A549 treated with CpdA at 1 μM for 4 hours (cell line): ENCODE data around the gene SYNE3. TPM values are rescaled to one million over a fixed set of nuclear protein-coding genes. Genes with fewer than 3 reads are reported as not detected.

Source experiments
- total RNA-seq: library from RNA; stranded (reverse); fragments of 200-300 nt; extraction: Qiagen RNA extraction; gene quantifications from 5 replicates; pipeline ENCODE4 v1.2.3, GENCODE V29; 2022; ENCODE audit warnings: low read depth

Gene SYNE3
- 0.09 to 0.33 TPM (median 0.20 TPM) in 5 replicates for total RNA-seq

DNA sequence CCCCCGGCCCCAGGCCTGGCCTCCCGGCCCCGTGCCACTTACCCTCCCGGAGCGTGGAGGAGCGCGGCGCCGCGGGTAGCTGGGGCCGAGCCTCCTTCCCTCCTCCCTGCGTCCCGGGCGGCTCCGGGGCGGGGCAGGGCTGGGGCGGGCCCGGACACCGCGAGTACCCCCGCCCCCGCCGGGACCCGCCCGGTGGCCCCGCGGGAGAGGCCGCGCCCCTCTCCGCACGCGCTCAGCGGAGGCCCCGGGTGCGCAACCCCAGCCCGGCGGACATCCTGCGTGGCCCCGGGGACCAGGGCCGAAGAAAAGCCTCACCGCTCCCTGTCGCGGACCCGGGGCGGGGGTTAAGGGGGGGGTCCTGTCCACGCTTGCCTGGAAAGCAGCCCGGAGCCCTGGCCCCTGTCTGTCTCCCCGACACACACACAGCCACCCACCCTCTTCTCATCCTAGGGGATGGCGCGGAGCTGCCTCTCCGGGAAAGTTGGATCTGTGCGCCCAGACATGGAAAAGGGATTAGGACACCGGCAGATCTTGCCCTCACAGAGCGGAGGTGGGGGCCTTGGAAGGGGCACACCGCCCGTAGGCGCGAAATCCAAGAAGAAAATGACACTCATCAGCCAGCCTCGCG lies at the start of gene SYNE3:
SYNE3 (minus strand) TSS at position 97 of the 628 bp plus-strand sequence. CDS start 40,829 bp downstream, outside the sequence.

DNA sequence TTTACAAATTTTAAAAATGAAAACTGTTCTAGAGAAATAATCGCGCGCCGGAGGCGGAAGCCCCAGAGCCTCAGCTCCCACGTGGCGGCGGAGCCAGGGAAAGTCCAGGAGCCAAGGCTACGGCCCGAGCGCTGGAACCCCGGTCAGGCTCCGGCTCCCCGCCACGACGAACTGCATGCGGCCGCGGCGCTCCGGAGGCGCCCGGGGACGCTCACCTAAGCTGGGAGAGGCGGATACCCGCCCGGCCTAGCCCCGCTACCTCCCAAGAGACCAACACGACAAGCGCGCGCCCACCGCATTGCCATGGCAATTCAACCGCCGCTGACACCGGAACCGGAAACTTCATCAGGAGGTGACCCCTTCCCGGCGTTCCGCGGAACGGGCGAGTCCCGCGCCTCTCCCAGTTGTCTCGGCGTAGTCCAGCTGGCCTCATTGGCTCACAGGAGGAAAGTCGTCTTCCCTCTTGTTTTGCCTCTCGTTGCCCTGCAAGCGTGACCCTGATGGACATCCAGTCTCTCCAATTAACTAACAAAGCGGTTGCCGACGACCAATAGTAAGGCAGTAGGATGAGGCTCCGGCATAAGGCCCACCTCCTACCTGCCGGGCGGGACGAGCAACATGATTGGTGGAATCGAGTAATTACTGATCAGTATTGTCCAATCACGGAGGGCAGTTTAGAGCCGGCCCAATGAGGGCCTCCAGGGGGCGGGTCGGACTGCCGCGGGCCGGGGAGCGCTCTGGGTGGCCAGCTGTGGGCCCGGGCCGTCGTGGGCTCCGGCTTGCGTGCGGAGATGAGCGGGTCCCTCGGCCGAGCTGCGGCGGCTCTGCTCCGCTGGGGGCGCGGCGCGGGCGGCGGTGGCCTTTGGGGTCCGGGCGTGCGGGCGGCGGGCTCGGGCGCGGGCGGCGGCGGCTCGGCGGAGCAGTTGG lies 18.1 kb upstream of the SYNE3 start, which contains the start of gene GLRX5:
GLRX5 (plus strand) TSS at position 752 of the 927 bp plus-strand sequence; CDS start at position 792, 40 bp downstream.

Other genes with a start within 250 kb of the SYNE3 start
- 4.4 to 4.9 TPM (median 4.7 TPM) in 5 replicates for gene CLMN, start 196.7 kb downstream of the SYNE3 start, total RNA-seq
- 45.3 to 77.1 TPM (median 73.5 TPM) in 5 replicates for gene GLRX5, start 18.4 kb upstream of the SYNE3 start, total RNA-seq
- gene TCL1B, start 169.8 kb upstream of the SYNE3 start, total RNA-seq: not detected in 5 replicates
- not detected in 5 replicates for gene TCL1A, start 197.5 kb upstream of the SYNE3 start, total RNA-seq